Mononuclear cell (primary cell): ENCODE data around the gene MZF1. TPM values are rescaled to one million over a fixed set of nuclear protein-coding genes. Genes with fewer than 3 reads are reported as not detected.

Experiments used
- H3K27me3 ChIP-seq: 2 replicates; pipeline ENCODE4 v1.6.0; 2011; ENCODE audit warnings: low read length, control low read depth; ENCODE audit not compliant: insufficient read depth
- H3K4me1 ChIP-seq: 2 replicates; pipeline ENCODE4 v1.5.1; 2011; ENCODE audit warnings: mild to moderate bottlenecking, low read length, control low read depth; ENCODE audit not compliant: insufficient read depth
- H3K4me3 ChIP-seq: 2 replicates; pipeline ENCODE4 v1.5.1; 2011; ENCODE audit warnings: mild to moderate bottlenecking, low read length, moderate library complexity
- H3K9me3 ChIP-seq: 2 replicates; pipeline ENCODE4 v1.5.1; 2011; ENCODE audit warnings: low read depth, mild to moderate bottlenecking, control low read depth, low read length
- total RNA-seq: library from RNA; depleted of rRNA; stranded (reverse); fragments of >200 nt; gene quantifications from one replicate; pipeline ENCODE4 v1.2.3, GENCODE V29; 2012

The MZF1 gene
- total RNA-seq, 1 donor = 11.4 TPM

DNA sequence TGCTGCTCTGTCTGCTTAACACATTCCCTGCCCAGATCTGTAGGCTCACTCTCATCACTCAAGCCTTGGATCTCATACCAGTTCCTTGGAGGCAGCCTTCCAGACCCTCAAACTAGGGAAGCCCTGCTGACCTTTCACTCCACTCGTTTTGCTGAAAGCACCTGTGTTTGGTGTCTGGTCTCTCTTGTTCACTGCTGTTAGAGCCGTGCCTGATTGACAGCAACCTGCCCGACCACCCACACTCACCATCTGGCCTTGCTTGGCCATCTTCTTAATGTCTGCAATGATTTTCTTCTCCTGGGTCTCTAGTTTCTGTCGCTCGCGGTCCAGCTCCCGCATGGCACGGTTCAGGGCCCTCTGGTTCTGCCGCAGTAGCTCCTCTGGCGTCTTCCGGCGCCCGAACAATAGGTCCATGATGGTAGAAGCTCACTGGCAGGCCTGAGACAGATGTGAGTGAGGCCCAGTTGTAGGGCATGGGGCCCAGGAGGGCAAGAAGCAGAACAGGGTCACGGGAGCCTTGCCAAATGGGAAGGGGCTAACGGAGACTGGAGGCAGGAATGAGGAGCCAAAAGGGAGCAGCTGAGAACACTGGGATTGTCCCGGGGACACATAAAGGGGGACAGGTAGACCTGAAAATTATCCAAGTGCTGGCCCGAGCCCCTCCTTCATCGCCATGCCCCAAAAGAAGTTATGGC lies 19.2 kb downstream of the MZF1 start:
- Histone ChIP-seq H3K9me3 (no peaks in the 10 kb centered on the region), H3K27me3 (no peaks in the 10 kb centered on the region), H3K4me3 (peak overlapping the region; percentile 92), H3K4me1 (peaks cover 42% of the 10 kb centered on the region)

DNA sequence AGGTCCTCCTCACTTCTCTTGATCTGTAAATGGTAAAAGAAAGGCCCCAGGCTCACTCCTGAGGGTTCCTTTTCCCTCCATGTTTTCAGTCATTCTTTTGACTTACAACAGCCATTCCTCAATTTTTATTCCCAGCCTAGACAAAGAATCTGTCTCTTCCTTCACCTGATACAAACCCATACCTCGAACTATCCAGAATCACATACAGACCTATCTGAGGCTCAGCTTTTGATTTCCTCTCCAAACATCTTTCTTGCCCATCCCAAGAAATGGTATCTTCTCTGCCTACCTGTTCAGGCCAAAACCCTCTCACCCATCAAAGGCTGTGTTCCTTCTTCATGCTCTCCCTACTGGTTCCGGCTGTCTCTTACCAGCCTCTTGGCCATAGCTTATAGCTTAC lies 20.5 kb downstream of the MZF1 start:
- peaks cover 39% of the 10 kb centered on the region for H3K4me1 ChIP-seq
- H3K4me3 ChIP-seq = no peak overlapping the region
- H3K27me3 ChIP-seq = no peaks in the 10 kb centered on the region
- no peaks in the 10 kb centered on the region for H3K9me3 ChIP-seq

DNA sequence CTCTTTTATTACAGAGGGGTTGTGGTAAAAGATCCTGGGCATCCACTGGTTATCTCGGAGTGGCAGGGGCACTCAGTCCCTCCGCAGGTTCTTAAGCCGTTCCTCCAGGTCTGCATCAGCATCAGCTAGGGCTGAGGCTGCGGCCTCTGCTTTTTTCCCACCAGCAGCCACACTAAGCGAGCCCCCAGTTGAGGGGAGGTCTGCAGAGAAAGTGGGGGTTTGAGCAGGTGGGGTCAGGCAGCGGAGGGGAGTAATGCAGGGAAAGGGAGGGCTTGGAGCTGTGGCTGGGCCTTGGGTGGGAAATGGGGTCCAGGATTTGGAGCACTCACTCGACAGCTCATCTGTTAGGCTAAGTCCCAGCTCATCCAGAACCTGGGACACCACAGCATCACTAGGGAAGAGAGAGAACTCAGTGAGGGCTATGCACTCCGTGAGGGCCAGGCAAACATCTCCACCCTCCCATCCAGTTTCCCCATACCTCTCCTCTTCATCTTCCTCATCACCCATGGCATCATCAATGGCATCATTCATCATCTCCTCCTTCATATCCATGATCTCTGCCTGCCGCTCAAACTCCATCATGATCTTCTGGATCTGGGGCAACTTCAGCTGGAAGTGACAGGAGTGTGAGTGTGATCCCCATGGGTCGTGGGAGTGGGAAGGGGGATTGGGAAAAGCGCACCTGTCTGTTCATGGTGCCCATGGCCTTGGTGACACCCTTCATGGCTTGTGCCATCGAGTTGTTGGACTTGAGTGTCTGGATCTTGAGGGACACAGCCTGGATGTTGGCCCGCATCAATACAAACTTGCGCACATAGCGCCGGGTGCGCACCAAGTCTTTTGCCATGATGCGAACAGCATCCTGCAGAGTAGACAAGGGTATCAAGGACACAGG lies 21.3 kb downstream of the MZF1 start:
- Histone ChIP-seq H3K4me3 (no peak overlapping the region), H3K9me3 (no peaks in the 10 kb centered on the region), H3K4me1 (peaks cover 31% of the 10 kb centered on the region), H3K27me3 (no peaks in the 10 kb centered on the region)

DNA sequence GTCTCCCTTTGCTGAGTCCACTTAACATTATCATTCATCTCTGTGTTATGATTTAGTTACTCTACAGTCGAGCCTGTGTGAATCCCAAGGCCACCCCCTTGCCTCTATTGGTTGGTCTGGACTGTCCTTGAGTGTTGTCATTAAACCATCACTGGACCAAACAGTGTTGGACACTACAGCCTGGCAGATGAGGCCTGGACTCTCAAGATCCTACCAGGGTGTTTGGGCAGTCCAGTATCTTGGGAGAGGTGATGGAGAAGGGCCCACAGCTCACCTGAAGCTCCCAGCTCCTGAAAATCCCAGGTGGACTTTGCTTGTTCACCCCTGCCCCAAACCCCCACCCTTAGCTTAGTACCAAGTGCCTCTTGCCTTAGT lies 22.0 kb downstream of the MZF1 start:
- H3K4me3 ChIP-seq = no peak overlapping the region
- H3K4me1 ChIP-seq = peaks cover 31% of the 10 kb centered on the region
- no peaks in the 10 kb centered on the region for H3K27me3 ChIP-seq
- H3K9me3 ChIP-seq = no peaks in the 10 kb centered on the region

DNA sequence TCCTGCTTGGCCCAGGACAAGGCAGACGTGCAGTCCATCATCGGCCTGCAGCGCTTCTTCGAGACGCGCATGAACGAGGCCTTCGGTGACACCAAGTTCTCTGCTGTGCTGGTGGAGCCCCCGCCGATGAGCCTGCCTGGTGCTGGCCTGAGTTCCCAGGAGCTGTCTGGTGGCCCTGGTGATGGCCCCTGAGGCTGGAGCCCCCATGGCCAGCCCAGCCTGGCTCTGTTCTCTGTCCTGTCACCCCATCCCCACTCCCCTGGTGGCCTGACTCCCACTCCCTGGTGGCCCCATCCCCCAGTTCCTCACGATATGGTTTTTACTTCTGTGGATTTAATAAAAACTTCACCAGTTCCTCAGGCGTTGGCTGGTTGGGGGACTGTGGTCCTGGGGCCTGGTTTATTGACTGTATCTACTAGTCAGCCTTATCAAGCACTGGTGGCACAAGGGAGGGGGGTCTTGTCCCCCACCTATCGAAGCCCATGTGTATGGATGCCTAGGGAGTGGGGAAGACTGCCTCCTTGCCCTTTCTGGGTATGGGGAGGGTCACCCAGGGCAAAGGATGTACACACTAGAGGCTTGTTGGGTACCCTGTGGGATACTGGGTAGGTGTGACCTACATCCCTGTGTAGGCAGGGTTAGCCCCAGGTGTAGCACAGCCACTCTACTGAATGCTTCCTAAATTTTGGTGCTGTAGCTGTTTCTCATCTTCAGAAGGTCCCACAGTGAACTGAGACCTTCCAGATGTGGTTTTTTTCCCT lies 22.6 kb downstream of the MZF1 start:
- no peaks in the 10 kb centered on the region for H3K9me3 ChIP-seq
- H3K4me3 ChIP-seq = no peak overlapping the region
- H3K27me3 ChIP-seq = no peaks in the 10 kb centered on the region
- H3K4me1 ChIP-seq = peaks cover 33% of the 10 kb centered on the region

DNA sequence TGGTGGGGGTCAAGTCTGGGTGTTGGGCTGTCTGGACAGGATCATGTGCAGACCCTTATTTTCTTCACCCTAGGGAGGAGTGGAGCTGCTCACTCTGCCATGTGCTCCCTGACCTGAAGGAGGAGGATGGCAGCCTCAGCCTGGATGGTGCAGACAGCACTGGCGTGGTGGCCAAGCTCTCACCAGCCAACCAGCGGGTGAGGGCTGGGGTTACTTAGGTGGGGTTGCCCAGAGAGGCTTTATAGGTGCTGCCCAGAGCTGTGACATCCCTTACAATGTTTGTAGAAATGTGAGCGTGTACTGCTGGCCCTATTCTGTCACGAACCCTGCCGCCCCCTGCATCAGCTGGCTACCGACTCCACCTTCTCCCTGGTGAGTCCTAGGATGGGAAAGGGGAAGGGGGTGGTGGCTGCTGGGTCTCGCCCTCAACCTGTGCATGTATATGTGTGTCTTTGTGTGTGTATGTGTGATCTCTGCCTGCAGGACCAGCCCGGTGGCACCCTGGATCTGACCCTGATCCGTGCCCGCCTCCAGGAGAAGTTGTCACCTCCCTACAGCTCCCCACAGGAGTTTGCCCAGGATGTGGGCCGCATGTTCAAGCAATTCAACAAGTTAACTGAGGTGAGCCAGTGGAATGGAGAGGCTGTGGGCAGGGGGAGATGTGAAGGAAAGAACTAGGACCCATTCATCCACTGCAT lies 23.3 kb downstream of the MZF1 start:
- H3K4me3 ChIP-seq = no peak overlapping the region
- H3K9me3 ChIP-seq = no peaks in the 10 kb centered on the region
- H3K4me1 ChIP-seq = peaks cover 34% of the 10 kb centered on the region
- H3K27me3 ChIP-seq = no peaks in the 10 kb centered on the region

DNA sequence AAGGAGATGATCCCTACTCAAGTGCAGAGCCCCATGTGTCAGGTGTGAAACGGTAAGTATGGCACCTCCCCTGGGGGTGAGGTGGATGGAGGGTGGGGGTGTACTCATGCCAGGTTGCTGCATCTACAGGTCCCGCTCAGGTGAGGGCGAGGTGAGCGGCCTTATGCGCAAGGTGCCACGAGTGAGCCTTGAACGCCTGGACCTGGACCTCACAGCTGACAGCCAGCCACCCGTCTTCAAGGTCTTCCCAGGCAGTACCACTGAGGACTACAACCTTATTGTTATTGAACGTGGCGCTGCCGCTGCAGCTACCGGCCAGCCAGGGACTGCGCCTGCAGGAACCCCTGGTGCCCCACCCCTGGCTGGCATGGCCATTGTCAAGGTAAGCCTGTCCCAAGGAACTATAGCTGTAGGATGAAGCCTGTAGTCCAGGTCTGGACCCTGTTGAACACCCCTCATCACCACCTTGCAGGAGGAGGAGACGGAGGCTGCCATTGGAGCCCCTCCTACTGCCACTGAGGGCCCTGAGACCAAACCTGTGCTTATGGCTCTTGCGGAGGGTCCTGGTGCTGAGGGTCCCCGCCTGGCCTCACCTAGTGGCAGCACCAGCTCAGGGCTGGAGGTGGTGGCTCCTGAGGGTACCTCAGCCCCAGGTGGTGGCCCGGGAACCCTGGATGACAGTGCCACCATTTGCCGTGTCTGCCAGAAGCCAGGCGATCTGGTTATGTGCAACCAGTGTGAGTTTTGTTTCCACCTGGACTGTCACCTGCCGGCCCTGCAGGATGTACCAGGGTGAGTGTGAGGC lies 24.1 kb downstream of the MZF1 start:
- H3K9me3 ChIP-seq = no peaks in the 10 kb centered on the region
- H3K4me3 ChIP-seq = no peak overlapping the region
- H3K4me1 ChIP-seq = peaks cover 27% of the 10 kb centered on the region
- no peaks in the 10 kb centered on the region for H3K27me3 ChIP-seq

DNA sequence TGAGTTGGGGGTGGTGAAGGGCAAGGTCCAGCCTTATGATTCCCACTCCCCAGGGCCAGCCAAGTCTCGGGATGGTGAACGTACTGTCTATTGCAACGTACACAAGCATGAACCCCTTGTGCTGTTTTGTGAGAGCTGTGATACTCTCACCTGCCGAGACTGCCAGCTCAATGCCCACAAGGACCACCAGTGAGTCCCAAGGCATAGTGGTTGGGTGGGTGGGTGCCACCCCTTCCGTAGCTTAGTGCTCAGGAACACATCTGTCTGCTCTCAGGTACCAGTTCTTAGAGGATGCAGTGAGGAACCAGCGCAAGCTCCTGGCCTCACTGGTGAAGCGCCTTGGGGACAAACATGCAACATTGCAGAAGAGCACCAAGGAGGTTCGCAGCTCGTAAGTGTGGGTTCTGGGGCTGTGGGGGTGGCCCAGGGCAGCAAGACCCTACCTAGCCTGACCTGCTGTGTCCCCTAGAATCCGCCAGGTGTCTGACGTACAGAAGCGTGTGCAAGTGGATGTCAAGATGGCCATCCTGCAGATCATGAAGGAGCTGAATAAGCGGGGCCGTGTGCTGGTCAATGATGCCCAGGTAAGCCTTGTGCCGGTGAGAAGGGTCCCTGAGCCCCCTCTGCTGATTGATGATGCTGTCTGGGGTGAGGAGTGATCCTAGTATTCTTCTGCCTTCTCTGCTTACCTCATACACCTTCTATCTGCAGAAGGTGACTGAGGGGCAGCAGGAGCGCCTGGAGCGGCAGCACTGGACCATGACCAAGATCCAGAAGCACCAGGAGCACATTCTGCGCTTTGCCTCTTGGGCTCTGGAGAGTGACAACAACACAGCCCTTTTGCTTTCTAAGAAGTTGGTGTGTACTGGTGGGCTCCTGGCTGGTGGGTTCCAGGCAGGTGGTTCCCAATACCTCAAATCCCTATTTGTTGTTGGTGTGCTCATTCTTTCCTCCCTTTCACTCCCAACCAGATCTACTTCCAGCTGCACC lies 25.5 kb downstream of the MZF1 start:
- Histone ChIP-seq H3K4me1 (peaks cover 26% of the 10 kb centered on the region), H3K27me3 (no peaks in the 10 kb centered on the region), H3K9me3 (no peaks in the 10 kb centered on the region), H3K4me3 (no peak overlapping the region)

DNA sequence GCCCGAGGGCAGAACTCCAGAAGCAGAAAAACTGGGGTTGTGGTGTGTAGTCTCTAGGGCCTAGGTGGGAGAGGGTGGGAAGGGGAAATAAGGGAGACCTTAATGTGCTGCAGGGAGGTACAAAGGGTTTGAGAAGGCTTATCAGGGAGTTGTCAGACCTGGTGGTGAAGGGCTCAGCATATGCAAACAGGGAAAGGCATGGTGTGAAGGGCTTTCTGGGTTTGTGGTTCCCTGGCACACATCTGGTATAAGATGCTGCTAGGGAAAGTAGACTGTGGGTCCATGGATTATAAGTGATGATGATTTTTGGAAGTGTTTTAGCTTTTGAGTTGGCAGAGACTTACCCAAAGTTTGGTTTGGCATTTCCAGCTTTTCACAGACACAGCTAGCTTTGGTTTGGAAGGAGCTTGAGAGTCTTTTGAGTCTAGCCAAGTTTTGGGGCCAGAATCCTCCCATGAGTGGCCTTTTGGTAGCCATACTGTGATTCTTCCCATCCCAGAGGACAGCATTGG lies 27.1 kb downstream of the MZF1 start:
- peaks cover 26% of the 10 kb centered on the region for H3K4me1 ChIP-seq
- peak overlapping the region; percentile 76 for H3K4me3 ChIP-seq
- no peaks in the 10 kb centered on the region for H3K9me3 ChIP-seq
- H3K27me3 ChIP-seq = no peaks in the 10 kb centered on the region

DNA sequence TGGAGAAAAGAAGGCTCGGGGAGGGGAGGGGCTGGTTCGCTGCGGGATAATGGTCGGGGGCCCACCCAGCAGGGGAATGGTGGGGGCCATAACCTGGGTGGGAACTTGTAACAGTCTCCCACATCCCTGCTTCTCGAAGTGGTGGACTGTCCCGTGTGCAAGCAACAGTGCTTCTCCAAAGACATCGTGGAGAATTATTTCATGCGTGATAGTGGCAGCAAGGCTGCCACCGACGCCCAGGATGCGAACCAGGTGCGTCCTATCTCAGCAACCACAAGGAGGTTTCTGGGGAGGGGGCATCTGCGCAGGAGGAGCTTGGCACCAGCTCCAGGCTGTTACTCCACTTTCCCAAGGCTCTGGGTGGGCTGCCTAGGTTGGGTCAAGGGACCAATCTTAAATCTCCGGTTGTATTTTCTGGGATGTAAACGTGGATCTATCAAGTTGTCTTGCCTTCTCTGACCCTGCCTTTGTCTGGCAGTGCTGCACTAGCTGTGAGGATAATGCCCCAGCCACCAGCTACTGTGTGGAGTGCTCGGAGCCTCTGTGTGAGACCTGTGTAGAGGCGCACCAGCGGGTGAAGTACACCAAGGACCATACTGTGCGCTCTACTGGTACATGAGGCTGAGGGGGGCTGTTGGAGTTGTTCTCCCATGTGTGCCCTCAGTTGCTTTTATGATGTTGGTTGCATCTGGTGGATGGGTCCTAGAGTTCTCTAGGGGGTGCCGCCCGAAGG lies 27.7 kb downstream of the MZF1 start:
- Histone ChIP-seq H3K4me3 (peak overlapping the region; percentile 76), H3K9me3 (no peaks in the 10 kb centered on the region), H3K27me3 (no peaks in the 10 kb centered on the region), H3K4me1 (peaks cover 26% of the 10 kb centered on the region)

DNA sequence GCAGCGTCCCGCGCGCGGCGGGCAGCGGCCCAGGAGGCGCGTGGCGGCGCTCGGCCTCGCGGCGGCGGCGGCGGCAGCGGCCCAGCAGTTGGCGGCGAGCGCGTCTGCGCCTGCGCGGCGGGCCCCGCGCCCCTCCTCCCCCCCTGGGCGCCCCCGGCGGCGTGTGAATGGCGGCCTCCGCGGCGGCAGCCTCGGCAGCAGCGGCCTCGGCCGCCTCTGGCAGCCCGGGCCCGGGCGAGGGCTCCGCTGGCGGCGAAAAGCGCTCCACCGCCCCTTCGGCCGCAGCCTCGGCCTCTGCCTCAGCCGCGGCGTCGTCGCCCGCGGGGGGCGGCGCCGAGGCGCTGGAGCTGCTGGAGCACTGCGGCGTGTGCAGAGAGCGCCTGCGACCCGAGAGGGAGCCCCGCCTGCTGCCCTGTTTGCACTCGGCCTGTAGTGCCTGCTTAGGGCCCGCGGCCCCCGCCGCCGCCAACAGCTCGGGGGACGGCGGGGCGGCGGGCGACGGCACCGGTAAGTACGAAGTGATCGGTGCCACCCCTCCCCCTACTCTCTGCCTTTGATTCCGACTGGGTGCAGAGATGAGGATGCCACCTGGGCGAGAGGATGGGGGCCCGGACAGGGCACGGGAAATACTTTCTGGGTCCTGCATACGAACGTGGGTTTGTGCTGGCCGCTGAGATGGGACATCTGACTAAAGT lies 28.4 kb downstream of the MZF1 start:
- no peaks in the 10 kb centered on the region for H3K27me3 ChIP-seq
- no peaks in the 10 kb centered on the region for H3K9me3 ChIP-seq
- H3K4me3 ChIP-seq = peak overlapping the region; percentile 76
- peaks cover 26% of the 10 kb centered on the region for H3K4me1 ChIP-seq
